Right ventricle myocardium superior (tissue), 1 donor: Measurements from ENCODE around the gene GDPD5. TPM values are rescaled to one million over a fixed set of nuclear protein-coding genes. Genes with fewer than 3 reads are reported as not detected.

Source experiments
- ATAC-seq: fragments of 200-7000 bp; cut with Tn5 transposase; one replicate; pipeline ENCODE4 v1.9.1; 2020; ENCODE audit warnings: mild to moderate bottlenecking; ENCODE audit not compliant: poor library complexity
- DNase-seq: peaks from one replicate; pipeline ENCODE4 v3.0.0-alpha.2; 2020
- intact Hi-C: fragments of 100-400 bp; cut with DNase I; formaldehyde crosslinking; loops from one replicate; pipeline ENCODE4 v1.11.2; 2022
- total RNA-seq: library from RNA; stranded (reverse); fragmentation: NEBNext Ultra II Directional; extraction: Animal tissue kit (Norgen Biotek cat#: 25700); gene quantifications from one replicate; pipeline ENCODE4 v1.2.1, GENCODE V29; 2021
- donor health status: DM: no; HTN: yes; CAD: no; lungs with severe emphysema.

The GDPD5 gene
- total RNA-seq, 1 donor from 2014 or later = 6.5 TPM

GRCh38 chr11:75523189-75523588 is 2.6 kb downstream of the GDPD5 start:
- no peak for ATAC-seq
- no peak for DNase-seq
- intact Hi-C loops = no loop called here

- DNase-seq = no peak
- intact Hi-C loops = no loop called here
- ATAC-seq = no peak
Observed at GRCh38 chr11:75522286-75523044, 3.3 kb downstream of the GDPD5 start.

- intact Hi-C loops = no loop called here
- DNase-seq (peak; percentile 56), ATAC-seq (no peak)
Observed at GRCh38 chr11:75520688-75521087, 5.1 kb downstream of the GDPD5 start.

DNA sequence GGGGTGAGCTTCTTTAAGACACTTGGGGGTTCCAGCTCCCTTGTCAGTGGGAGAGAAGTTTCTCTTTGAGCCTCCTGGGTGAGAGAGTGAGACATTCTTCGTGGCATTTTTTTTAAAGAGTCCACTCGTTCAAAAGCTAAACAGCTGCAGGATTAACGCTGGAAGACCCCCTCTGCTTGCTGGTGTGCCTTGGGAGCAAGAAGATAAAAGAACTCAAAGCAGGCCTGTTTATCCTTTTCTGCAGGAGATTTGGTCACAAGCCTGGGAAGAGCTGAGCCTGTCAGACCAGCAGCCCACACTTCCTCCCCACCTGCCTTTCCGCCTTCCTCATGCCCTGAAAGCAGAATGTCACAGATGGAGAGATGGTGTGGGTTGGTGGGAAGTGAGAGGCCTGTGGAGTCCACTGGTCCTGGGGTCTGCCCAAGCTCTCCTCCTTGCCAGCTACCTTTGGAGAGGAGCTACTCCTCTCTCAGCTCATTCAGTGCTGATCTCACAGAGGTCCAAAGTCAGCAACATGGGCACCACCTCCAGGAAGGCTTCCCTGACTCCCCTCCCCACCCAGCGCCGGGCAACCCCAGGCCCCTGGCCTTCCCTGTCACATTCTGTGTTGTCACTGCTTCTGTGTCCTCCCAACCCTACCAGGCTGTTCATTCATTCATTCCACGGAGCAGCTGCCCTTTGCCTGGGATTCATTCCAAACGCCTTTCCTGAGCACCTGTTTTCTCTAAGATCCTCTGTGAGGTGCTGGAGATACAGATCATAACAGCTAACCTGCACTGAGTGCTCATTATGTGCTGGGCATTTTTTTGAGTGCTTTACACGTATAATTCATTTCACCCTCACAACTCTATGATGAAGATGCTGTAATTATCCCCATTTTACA is 6.7 kb downstream of the GDPD5 start:
- ATAC-seq (no peak), DNase-seq (no peak)
- intact Hi-C loops = no loop called here

- no peak for ATAC-seq
- intact Hi-C loops = no loop called here
- no peak for DNase-seq
Observed at GRCh38 chr11:75518204-75518549, 7.6 kb downstream of the GDPD5 start.

DNA sequence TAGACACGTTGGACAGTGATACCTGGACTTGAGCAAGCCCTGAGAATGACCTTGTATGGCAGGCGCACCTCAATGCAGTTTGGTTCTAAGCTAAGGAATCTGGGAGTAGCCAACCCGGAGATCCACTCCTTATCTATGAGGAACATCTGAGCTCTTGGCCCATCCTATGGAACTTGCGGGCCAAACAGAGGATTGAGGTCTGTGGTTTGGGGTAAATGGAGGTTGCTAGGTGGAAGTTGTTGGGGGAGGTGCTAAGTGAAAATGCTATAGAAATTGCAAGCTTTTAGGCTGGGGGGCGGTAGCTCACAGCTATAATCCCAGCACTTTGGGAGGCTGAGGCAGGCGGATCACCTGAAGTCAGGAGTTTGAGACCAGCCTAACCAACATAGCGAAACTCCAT is 8.9 kb downstream of the GDPD5 start:
- no peak for ATAC-seq
- intact Hi-C loops = no loop called here
- no peak for DNase-seq

- no peak for ATAC-seq
- intact Hi-C loops = no loop called here
- DNase-seq = no peak
Observed at GRCh38 chr11:75516140-75516539, 9.6 kb downstream of the GDPD5 start.

GRCh38 chr11:75514596-75514995 is 11.1 kb downstream of the GDPD5 start:
- ATAC-seq = no peak
- intact Hi-C loops = no loop called here
- DNase-seq = no peak

DNA sequence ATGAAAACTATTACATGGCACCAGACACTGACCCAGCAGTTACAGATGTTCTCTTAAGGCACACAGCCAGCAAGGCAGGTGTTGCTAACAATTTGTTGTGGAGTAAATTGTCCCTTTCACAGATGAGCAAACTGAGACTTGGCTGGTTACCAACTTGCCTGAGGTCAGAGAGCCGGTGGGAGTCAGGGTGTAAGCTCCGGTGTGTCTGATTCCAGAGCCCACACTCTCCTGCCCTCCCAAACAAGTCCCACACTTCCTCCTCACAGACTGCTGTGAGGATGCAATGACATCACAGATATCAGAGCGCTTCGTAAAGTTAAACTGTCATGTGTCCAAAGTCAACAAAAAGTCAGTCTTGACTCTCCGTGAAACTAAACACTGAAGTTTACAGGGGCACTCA is 12.5 kb downstream of the GDPD5 start:
- DNase-seq (no peak), ATAC-seq (no peak)
- intact Hi-C loops = no loop called here

- ATAC-seq (no peak), DNase-seq (no peak)
- intact Hi-C loops = no loop called here
Observed at GRCh38 chr11:75510723-75511019, 15.1 kb downstream of the GDPD5 start.

DNA sequence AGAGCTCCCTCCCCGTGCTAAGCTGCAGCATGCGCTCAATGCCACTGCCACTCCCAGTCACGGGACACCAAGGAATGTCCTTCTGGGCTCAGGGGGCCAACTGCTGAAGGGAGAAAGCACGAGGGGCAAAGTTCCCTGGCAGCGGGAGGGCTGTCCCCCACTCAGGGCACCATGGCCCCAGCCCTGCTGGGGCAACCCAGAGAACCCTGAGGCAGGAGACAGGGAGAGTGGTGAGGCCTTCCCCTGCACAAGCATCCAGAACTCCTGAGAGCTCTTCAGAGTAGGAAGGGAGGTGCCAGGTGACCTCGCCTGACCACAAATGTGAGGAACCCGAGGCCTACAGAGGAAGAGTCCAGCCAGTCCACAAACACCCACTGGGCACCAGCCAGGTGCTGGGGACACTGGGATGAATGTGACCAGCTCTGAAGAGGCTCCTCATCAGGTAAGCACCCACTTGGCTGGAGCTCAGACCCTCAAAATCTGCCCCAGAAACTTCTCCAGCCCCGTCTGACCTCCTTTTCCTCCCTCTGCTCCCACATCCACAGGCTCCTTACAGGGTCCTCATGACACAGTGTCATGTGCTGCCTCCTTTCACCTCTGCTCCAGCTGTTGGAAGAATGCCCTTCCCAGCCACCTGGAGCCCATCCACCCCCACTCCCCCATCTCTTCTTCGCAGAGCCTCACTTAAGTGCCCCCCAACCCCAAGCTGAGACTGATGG is 15.6 kb downstream of the GDPD5 start:
- intact Hi-C loops = no loop called here
- DNase-seq (no peak), ATAC-seq (no peak)

DNA sequence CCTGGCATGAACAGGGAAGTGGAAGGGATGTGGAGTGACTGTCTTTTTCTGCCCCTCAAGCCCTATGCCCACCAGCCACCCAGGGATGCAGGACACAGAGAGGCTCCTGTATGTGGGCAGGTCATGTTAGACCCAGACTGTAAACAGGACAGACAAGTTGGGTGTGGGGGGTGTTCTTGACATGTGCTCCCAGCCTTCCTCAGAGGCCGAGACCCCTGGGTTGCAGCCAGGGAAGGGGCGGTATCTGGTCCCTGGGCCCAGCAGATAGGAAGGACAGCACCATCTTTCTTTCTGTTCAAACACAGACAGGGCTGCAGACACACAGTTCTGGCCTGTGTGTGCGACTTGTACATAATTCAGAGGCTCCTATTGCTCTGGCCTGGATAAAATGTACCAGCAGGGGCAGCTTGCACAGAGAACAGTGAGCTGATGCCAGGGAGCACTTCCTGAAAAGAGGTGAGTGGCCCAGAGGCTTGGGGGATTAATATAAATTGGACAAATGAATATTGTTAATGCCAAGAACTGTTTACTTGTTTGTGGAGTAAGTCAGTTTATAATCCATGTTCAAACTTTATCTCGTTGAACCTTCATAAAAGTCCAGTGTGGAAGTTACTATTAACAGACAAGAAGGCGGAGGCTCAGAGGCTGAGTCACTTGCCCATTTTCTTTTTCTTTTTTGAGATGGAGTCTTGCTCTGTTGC is 16.6 kb downstream of the GDPD5 start:
- ATAC-seq = no peak
- intact Hi-C loops = no loop called here

DNA sequence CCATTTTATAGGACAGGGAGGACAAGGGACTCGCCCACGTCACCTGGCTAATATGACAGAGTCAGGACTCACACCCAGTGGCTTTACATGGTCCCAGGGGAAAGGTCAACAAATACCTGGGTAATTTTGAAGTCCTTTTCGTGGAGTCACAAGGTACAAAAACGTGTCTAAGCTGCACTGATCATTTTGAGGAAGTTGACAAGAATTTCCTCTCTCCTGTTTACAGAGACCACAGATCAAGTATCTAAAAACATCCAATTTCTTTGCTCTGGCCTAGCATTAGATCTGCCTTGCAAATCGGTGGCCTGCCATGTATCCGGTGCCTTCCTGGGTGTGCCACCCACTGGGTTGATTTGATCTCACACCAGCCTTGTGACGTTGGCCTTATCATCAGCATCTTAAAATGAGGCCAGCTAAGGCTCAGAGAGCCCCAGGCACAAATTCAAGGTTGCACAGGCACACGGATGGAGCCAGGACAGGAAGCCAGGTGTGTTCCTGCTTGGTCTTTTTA is 17.6 kb downstream of the GDPD5 start:
- intact Hi-C loops = no loop called here
- DNase-seq (no peak), ATAC-seq (no peak)

More for the DNA sequence above, 16.6 kb downstream of the GDPD5 start:
- no peak for DNase-seq

GRCh38 chr11:75507571-75507970 is 18.2 kb downstream of the GDPD5 start:
- intact Hi-C loops = no loop called here
- ATAC-seq (no peak), DNase-seq (no peak)

DNA sequence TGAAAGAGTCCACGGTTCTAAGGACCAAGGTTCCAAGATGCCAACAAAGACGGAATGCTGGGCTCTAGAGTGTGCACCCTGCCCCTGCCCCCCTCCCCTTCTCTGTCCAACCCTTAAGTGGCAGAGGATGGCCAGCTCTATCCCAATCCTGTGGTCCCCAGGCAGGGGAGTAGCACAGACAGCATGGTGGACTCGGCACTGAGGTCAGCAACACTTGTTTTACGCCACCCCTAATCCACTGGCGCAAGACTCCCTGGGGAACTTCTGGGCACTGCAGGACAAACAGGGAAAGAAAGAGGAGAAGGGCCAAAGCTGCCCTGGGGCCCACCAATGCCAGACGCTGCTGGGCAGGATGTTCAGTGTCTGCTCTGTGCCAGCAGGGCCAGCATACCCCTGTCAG is 18.9 kb downstream of the GDPD5 start:
- DNase-seq (no peak), ATAC-seq (no peak)
- intact Hi-C loops = no loop called here

GRCh38 chr11:75505916-75506692 is 19.6 kb downstream of the GDPD5 start:
- intact Hi-C loops = no loop called here
- ATAC-seq (peak; percentile 88), DNase-seq (peak; percentile 62)

DNA sequence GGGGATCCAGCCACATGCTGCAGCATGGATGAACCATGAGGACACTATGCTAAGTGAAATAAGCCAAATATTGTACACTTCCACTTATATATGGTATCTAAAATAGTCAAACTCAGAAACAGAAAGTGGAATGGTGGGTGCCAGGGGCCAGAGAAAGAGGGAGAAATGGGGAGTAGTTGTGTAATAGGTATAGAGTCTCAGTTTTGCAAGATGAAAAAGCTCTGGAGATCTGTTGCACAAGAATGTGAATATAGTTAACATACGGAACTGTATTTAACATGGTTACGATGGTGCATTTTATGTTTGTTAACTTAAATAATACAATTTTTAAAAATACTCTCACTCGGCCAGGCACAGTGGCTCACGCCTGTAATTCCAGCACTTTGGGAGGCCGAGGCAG is 21.2 kb downstream of the GDPD5 start:
- ATAC-seq = no peak
- no peak for DNase-seq
- intact Hi-C loops = no loop called here

GRCh38 chr11:75503531-75504099 is 22.1 kb downstream of the GDPD5 start:
- intact Hi-C loops = no loop called here
- no peak for DNase-seq
- ATAC-seq = no peak
